ENCODE results near the gene PACSIN2.

The PACSIN2 gene

DNA sequence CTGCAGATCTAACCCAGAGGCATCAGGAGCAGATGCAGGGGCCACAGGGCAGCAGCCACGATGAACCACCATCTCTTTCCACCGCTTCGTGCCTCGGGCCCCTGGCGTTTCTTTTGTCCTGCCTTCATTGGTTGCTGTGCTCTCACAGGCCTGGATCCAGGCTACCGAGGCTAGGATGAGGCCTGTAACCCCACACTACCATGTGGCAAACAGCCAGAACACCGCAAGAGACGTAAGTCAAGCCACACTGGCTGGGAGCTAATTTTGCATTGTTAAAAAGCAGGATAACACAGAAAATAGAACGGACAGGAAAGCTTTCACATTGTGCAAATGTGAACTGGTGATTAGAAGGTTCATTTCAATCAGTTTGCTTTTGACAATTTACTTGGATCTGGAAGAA lies 142.1 kb downstream of the PACSIN2 start:
- TF ChIP-seq, protein P1, sequence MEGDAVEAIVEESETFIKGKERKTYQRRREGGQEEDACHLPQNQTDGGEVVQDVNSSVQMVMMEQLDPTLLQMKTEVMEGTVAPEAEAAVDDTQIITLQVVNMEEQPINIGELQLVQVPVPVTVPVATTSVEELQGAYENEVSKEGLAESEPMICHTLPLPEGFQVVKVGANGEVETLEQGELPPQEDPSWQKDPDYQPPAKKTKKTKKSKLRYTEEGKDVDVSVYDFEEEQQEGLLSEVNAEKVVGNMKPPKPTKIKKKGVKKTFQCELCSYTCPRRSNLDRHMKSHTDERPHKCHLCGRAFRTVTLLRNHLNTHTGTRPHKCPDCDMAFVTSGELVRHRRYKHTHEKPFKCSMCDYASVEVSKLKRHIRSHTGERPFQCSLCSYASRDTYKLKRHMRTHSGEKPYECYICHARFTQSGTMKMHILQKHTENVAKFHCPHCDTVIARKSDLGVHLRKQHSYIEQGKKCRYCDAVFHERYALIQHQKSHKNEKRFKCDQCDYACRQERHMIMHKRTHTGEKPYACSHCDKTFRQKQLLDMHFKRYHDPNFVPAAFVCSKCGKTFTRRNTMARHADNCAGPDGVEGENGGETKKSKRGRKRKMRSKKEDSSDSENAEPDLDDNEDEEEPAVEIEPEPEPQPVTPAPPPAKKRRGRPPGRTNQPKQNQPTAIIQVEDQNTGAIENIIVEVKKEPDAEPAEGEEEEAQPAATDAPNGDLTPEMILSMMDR (IDR thresholded peaks at IDR 0.05; ENCODE audit: low read depth, low read length, missing control alignments), result no peak
- H3K4me3 ChIP-seq (ENCODE audit: low read depth, low read length), result no peak overlapping the region
- DNase-seq (ENCODE audit: low read depth), result peak; percentile 32
- in situ Hi-C loops (cut with HindIII; ENCODE audit: low sequenced_read_pairs), result no loop called here

DNA sequence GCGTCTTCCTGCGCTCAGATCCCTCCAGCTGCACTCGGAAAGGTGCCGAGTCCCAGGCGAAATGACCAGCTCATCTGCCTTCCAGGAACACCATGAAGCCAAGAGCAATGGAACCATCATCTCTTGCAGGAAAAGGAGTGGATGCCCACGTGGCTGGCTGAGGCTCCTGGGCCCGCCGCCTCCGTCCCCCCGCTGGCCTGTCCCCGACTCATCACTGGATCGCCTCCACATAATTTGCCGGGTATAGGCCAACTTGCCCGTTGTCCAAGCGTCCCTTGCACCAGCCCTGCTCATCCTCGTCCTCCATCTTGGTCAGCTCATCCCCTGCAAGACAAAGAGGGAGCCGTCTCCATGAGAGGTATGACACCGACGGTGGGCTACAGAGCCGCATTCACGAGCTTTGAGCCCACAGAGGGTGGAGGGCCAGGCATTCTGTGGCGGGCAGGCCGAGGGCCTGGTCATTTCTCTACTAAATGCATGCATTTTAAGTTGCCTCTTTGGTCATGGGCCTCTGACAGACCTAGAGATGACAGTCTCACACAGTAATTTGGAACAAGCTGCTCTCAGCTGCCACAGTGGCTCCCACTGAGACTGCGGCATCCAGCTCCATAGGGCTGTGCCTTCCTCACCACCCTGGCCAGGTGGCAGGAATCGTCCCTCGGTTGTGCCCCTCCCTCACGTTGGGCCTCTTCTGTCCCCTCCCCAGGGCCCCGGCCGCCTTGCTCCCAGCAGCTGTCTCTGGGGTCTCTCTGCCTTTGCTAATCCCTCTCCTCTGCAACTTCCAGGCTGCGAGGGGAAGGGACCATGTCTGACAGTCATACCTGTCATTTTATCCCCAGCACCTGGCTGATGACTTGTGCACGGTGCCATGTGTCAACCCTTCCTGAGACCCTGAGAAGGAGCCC lies 143.6 kb downstream of the PACSIN2 start:
- in situ Hi-C loops (cut with HindIII; ENCODE audit: low sequenced_read_pairs), result no loop called here
- TF ChIP-seq, protein P1 (IDR thresholded peaks at IDR 0.05; ENCODE audit: low read depth, low read length, missing control alignments), result no peak

DNA sequence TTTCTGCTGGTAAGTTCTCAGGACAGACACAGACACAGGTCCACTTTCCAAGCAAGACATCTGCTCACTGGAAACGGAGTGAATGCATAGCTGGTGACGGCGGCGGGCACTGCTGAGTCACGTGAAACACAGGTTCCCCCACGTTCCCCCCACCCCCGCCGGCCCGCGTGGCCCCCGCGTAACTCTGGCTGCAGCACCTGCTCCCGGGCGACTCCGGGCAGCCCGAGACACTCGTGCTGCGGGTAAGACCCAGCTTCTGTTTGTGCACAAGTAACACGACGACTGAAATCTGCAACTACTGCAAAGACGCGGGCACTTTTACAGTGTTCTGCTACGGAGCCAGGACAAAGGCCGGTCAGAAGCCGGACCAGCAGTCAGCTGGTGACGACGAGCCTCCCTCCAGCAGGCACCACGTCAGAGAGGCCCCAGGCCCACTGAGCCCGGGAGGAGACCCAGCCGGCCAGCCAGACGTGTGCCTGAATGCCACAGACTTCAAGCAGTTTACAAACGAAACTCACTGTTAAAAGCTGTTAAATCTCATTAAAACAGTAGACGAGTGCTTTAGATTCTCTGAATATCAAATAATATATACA lies 145.0 kb downstream of the PACSIN2 start:
- TF ChIP-seq, protein P1 (IDR thresholded peaks at IDR 0.05; ENCODE audit: low read depth, low read length, missing control alignments), result no peak
- in situ Hi-C loops (cut with HindIII; ENCODE audit: low sequenced_read_pairs), result no loop called here
- H3K4me3 ChIP-seq (ENCODE audit: low read depth, low read length), result no peak overlapping the region
- DNase-seq (ENCODE audit: low read depth), result no peak

More for the DNA sequence above, 143.6 kb downstream of the PACSIN2 start:
- DNase-seq (ENCODE audit: low read depth), result no peak
- H3K4me3 ChIP-seq (ENCODE audit: low read depth, low read length), result no peak overlapping the region

DNA sequence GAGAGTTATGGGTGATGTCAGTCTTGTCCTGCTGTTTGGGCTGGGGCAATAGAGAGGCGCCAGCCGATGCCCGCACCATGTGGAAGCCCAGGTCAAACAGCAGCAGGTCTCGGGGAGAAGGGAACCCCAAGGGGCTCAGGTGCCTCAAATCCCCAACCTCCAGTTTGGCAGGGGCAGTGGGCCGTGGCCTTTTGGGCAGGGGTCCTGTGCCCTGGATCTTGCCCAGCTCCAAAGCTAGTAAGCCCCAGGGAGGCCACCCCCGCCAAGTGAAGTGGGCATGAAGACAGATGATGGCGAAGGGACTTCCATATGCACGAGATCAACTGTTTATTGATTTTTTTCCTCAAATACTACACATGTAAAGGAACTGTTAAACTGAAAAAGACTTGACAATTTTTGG lies 145.5 kb downstream of the PACSIN2 start:
- H3K4me3 ChIP-seq (ENCODE audit: low read depth, low read length), result no peak overlapping the region
- in situ Hi-C loops (cut with HindIII; ENCODE audit: low sequenced_read_pairs), result no loop called here
- TF ChIP-seq, protein P1 (IDR thresholded peaks at IDR 0.05; ENCODE audit: low read depth, low read length, missing control alignments), result no peak
- no peak for DNase-seq (ENCODE audit: low read depth)

DNA sequence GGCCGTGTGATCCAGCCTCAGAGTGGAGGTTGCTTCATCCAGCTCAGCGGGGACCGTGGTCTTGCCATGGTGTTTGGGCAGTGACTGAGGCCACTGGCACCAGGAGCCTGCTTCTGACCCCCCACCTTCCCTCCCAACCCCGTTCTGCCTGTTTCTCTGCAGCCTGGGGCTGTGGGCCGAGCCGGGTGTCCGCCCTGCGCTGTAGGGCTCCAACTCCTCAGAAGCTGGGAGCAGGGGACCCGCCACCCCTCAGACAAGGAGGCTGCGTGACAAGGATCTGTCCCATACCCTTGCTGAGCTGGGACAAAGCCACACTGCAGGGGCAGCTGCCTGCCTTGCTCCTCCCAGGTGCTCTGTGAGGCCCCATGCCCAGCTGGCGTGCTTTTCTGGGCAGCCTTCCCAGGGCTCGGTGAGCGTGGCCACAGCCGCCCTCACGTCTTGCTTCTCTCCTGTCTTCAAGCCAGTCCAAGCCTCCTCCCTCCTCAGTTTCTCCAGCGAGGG lies 146.1 kb downstream of the PACSIN2 start:
- in situ Hi-C loops (cut with HindIII; ENCODE audit: low sequenced_read_pairs), result no loop called here
- peak; percentile 67 for DNase-seq (ENCODE audit: low read depth)
- TF ChIP-seq, protein P1 (IDR thresholded peaks at IDR 0.05; ENCODE audit: low read depth, low read length, missing control alignments), result no peak

DNA sequence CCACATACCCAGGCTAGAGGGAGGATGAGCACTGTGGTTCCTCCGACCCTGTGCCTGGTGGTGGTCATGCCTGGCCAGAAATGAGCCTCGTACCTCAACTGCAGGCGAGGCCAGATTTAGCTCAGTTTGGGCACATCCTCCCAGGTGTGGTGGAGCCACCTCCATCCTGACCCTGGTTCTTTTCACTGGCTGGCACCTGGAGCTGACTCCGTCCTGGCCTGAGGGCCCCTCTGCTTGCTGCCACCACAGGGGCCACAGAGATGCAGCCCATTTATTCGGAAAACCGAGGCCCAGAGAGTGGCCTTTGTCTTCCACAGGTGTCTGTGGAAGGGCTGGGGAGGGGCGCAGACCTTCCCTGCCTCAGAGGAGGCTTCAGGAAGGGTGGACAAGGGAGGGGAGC lies 148.8 kb downstream of the PACSIN2 start:
- TF ChIP-seq, protein P1 (IDR thresholded peaks at IDR 0.05; ENCODE audit: low read depth, low read length, missing control alignments), result no peak
- in situ Hi-C loops (cut with HindIII; ENCODE audit: low sequenced_read_pairs), result no loop called here
- no peak for DNase-seq (ENCODE audit: low read depth)
- no peak overlapping the region for H3K4me3 ChIP-seq (ENCODE audit: low read depth, low read length)

More for the DNA sequence above, 146.1 kb downstream of the PACSIN2 start:
- H3K4me3 ChIP-seq (ENCODE audit: low read depth, low read length), result no peak overlapping the region
